Measurements from ENCODE around the gene ACOT11.
"Not testable (repeated sequence)": the region's sequence is repeated elsewhere in the genome, so short reads cannot be mapped to it uniquely, and the experiment has no call there.

ACOT11 gene

DNA sequence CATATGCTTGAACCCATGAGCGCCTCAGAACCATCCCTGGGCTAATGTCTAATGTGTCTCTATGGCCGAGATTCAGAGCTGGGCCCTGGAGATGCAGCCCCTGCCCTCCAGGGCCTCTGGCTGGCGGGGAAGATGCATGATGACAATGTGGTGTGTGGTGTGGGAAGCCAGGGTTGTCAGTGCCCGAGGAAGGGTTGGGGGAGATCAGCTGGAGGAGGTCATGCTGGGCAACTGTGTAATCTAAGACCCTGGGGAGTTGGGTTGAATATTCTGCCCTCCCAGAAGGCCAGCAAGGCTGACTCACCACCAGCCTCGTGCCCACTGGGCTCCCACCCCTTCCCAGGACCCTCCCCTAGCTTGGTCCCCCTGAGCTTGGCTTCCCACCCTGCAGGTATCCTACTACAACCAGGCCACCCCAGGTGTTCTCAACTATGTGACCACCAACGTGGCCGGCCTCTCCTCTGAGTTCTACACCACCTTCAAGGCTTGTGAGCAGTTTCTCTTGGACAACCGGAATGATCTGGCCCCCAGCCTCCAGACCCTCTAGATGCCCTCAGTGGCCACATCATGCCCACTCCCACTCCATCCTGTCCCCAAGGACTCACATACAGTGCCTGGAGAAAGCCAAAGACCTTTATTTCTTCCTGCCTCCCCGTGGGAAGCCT is 60.7 kb downstream of the ACOT11 start:
- DNase-seq (ENCODE audit: low spot score) = no peak

DNA sequence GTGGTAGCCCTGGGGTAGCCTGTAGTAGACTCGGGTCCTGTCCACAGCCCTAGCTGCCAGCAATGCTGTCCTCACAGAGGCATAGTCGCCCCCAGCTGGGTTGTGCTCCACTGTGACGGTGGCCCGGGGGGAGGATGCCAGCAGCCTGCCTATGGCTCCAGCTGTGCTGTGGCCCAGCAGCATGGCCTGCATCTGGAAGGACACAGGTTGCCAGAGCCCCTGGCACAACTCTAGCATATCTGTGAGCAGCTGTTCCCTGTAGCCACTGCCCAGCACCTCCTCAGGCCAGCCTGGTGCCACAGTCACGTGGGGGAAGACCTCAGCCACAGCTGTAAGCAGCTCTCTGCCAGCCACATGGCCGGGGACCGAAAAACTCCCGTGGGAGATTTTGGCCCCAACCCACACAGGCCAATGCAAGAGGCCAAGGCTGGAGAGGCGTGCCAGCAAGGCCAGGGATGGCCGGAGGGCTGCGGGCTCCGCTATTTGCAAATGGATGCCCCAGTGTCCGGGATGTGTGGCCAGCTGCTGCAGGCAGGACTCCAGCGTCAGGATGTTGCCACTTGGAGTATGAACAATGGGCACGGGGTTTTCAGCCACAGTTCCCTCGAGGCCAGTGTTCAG is 61.4 kb downstream of the ACOT11 start:
- DNase-seq (ENCODE audit: low spot score) = no peak

DNA sequence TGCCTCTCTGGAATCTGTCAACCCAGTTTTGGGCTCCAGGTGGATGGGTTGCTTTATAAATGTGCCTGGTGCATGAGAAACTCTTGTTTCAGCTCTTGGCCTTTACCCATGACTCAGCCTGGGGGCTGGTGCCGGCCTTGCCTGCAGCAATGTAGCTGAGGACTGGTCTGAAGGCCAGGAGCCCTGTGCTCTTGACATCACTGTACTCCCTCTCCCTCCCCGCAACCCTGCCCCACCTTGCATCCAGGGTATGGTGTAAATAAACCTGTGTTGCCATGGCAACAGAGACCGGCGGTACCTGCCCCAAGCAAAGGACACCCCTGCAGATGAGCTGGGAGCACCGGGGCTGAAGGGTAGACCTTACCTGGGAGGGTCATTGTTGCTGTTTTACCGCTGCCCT is 62.0 kb downstream of the ACOT11 start:
- no peak for DNase-seq (ENCODE audit: low spot score)

DNA sequence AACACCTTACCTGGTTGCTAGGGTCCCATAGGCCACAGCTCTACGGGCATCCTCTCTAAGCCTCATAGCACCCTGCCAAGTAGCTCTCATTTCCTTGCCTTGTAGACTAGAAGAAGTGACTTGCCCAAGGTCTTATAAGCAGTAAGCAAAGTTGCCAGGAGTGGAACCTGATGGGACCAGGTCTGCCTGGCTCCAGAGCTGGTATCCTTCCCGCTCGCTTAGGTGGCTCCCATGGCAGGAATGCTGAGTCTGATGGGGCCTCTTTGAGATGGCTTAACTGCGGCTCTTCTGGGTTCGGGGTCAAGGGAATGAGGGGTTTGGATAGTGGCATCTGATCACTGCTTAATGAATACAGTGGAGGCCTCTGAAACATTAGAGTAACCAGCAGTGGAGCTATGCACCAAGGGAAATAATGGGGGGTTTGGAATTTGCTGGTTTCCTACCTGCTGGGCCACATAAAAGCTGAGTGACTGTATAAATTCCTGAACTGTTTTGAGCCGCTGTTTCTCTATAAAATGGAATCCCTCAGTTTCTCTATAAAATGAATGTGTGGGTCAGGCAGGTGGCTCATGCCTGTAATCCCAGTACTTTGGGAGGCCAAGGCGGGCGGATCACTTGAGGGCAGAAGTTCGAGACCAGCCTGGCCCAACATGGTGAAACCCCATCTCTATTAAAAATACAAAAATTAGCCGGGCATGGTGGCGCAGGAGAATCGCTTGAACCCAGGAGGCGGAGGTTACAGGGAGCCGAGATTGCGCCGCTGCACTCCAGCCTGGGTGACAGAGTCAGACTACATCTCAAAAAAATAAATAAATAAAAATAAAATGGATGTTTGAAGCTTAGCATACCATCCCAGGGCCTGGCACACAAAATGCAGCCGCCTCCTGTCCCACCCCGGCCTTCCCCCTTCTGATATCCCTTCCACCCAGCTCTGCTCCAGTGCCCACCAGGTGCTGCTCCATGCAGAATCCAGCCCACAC is 62.9 kb downstream of the ACOT11 start:
- DNase-seq (ENCODE audit: low spot score) = no peak

DNA sequence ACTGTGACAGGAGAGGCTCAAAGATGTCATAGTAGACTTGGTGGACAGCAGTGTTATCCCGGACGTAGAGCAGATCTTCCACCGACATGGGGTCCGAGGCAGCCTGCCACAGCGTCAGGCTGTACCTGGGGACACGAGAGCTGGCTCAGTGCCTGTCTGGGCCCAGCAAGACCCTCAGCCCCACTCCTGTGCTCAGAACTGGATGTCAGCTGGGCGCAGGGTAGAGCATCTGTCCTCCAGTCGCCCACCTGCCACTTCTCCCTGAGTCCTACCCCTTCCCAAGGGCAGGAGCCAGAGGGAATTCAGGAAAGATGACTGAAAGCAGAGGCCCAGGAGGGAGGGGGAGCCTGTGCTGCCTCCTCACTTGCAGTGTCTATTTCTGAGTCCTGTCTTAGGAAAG is 63.6 kb downstream of the ACOT11 start:
- no peak for DNase-seq (ENCODE audit: low spot score)

DNA sequence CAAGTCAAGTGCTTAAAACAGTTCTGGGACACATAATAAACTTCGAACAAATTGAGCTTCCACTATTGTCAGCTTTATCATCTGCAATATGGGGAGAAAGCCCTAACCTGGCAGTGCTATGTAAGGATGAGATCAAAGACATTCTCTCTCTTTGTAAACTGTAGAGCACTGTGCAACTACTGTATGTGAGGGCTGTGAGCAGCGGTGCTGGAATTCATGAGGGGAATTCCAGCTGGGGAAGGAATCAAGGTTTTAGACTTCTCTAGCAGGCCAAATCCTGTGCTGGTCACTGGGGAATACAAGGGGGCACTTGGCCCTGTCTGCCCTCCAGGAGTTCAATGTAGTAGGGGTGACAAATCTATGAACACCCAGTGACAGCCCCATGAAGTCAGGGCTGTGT is 66.0 kb downstream of the ACOT11 start:
- DNase-seq (ENCODE audit: low spot score) = no peak

DNA sequence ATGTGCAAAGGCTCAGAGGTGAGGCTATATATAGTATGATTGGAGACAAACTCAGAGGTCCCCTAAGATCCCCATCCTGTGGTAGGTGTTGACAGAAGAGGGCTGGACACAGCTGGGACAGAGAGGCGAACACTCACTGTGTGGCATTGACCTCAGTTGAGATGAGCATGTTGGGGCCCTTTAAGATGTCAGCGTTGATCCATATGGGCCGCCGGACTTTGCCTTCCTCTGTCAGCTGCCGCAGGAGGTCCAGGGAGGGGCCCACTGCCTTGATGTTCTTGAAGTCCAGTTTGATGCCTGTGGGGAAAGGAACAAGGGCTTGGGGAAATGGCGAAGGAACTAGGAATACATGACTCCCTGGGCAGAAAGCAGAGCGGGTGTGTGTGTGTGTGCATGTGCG is 66.5 kb downstream of the ACOT11 start:
- no peak for DNase-seq (ENCODE audit: low spot score)

DNA sequence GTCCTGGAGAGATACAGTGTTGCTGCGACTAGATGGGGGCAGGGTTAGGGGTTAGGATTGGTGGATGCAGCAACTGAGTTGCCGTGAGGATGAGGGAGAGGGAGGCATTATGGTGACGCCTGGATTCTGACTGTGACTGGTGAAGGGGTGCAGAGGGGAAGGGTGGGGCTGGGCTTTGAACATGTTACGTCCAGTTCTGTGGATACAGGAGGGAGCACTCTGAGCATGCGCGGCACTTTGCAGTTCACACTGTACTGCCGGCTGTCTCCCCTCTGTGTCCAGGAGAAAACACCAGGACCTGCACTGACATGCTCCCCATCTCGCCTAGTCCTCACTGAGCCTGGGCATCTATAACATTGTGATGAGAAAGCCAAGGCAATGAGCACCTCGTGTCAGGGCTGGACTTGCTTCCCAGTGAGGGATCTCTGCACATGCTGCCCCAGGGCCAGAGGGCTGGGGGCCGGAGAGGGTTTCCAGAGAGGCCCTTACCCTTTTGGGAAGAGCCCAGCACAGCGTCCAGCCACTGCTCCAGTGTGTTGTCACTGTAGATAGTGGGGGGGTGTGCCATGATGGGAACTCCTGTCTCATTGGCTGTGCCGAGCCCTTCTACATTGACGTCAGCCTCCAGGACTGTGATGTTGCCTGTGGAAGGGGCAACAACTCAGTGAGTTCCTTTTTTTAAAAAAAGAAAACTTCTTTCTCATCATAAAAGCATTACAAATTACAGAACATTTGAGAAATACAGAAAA is 67.7 kb downstream of the ACOT11 start:
- DNase-seq (ENCODE audit: low spot score) = no peak

DNA sequence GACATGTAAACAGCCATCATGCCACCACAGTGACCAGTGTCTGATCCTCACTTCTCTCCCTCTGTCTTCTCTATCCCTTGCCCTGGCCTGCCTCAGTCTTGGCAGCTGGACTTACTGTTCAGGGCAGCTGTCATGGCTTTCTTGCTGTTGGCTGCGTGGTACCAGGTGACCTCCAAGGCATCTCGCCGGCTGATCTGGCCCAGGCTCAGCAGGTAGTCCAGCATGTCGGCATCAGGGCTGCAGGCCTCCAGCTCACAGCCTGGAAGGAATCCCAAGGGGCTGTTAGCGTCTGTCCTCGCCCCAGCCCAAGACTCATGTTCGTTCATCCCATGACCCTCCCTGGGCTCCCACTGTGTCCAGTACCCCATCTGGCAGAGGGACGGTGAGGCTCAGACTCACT is 71.7 kb downstream of the ACOT11 start:
- no peak for DNase-seq (ENCODE audit: low spot score)

DNA sequence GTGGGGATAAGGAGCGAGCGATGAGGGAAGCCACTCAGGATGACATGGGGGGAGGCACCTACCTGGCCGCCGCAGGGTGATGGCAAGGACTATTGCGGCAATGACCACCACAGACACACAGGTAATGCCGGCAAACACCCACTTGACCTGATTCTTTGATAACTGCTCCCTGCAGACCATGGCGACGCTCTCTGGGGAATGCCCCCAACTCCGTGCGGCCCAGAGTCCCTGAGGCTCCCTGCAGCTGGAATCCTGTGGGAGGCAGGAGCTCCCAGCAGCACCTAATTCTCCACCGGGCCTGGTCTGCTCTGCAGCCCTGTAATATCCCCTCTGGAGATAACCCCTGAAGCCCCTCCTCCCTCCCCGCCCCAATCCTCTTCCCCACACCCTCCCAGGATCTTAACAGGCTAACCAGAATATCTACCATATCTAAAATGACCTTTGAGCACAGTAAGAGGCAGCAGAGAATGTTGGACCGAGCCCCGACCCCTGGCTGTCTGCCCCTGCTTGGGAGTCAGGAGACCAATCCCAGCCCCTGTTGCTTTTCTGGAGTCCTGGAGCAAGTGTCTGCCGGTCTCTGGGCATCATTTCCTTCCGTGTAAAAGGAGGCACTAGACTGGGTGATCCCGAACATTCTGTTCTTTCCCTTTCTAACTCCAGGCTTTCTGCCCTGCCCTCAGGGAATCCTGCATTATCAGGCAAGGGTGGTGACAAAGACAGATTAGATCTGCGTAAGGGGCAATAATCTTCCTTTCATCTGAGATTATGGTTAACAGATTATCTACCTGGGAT is 75.4 kb downstream of the ACOT11 start, which contains the start of gene FAM151A:
FAM151A (minus strand) TSS at position 310 of the 792 bp plus-strand sequence; CDS start at position 180, 130 bp downstream.
- DNase-seq (ENCODE audit: low spot score) = no peak

DNA sequence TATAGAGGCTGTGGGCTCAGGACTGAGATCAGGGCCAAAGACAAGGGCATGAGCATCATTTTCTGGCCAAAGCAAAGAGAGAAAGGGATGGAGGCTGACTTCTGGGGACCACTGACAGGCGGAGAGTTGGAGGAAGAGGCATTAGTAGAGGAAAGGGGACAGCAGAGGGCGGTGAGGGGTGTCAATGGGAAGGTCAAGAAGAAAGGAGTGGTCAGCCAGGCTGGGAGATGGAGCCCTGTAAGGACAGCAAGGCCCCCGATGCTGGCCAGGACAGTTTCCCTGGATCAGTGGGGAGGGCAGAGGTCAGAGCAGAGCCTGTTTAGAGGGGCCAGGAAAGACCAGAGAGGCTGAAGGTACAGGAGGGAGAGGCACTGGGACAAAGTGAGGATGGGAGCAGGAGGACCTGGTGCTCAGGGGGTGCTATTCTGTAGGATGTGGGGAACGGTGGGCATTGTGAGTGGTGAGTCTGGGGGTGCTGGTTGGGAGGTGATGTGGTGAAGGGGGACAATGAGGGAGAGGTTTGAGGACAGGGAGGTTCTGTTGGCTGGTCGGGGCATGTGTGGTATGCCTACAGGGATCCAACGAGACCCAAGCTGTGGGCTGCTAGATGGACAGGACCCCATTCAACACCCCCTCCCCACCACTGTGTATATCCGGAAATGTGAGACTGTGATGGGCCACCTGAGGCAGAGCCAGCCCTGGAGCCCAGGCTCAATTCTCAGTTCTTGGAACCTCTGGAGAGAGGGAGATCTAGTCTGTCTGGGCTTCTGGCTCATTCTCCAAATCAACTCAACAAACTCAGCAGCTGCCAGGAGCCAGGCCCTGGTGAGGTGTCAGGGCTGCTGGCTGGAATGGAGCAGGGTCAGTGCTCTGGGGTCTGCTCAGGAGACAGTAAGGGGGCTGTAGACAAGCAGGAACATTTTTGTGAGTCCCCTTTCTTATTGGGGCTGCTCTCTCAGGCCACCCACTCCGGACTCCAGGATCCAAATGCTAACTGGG is 76.7 kb downstream of the ACOT11 start:
- DNase-seq (ENCODE audit: low spot score) = no peak

DNA sequence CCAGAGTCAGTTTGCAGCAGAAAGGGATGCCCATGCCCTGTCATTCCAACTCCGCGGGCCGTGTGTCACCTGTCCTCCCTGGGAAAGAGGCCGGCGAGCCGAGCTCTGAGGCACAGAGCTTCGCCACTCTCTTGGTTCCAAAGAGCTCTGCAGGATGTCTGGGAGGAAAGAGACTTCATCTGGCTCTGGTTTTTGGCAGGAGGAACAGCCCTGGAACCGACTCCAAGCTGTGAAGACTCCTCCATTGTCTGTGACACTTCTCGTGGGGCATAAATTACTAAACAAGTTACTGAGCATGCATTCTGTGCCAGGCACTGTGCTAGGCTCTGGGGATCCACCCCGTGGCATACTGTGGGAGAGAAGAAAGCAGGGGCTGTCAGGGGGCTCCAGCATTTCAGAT is 79.2 kb downstream of the ACOT11 start:
- no peak for DNase-seq (ENCODE audit: low spot score)

DNA sequence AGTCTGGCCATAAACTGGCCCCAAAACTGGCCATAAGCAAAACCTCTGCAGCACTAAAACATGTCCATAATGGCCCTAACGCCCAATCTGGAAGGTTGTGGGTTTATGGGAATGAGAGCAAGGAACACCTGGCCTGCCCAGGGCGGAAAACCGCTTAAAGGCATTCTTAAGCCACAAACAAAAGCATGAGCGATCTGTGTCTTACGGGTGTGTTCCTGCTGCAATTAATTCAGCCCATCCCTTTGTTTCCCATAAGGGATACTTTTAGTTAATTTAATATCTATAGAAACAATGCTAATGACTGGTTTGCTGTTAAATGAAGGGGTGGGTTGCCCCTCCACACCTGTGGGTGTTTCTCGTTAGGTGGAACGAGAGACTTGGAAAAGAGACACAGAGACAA is 87.8 kb downstream of the ACOT11 start:
- not testable (repeated sequence) for DNase-seq (ENCODE audit: low spot score)

DNA sequence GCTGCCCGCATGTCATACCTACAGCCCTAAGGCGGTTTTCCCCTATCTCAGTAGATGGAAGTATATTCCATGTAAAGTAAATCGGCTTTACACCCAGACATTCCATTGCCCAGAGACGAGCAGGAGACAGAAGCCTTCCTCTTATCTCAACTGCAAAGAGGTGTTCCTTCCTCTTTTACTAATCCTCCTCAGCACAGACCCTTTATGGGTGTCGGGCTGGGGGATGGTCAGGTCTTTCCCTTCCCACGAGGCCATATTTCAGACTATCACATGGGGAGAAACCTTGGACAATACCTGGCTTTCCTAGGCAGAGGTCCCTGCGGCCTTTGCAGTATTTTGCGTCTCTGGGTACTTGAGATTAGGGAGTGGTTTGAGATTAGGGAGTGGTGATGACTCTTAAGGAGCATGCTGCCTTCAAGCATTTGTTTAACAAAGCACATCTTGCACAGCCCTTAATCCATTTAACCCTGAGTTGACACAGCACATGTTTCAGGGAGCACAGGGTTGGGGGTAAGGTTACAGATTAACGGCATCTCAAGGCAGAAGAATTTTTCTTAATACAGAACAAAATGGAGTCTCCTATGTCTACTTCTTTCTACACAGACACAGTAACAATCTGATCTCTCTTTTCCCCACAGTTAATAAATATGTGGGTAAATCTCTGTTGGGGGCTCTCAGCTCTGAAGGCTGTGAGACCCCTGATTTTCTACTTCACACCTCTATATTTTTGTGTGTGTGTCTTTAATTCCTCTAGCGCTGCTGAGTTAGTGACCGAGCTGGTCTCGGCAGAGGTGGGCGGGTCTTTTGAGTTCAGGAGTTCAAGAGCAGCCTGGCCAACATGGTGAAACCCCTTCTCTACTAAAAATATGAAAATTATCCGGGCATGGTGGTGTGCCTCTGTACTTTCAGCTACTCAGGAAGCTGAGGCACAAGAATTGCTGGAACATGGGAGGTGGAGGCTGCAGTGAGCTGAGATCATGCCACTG is 88.7 kb downstream of the ACOT11 start:
- not testable (repeated sequence) for DNase-seq (ENCODE audit: low spot score)

DNA sequence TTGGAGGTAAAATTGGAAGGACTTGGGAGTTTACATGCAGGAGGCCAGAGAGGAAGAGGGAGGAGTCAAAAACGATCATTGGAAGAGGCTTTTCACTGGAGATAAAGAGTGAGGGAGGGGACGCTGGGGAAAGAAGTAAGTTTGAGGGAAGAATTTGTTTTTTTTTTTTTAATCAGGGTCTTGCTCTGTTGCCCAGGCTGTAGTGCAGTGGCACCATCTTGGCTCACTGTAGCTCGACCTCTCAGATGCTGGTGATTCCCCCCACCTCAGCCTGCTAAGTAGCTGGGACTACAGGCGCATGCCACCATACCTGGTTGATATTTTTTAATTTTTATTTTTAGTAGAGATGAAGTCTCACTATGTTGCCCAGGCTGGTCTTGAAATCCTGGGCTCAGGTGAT is 92.3 kb downstream of the ACOT11 start:
- DNase-seq (ENCODE audit: low spot score) = no peak

DNA sequence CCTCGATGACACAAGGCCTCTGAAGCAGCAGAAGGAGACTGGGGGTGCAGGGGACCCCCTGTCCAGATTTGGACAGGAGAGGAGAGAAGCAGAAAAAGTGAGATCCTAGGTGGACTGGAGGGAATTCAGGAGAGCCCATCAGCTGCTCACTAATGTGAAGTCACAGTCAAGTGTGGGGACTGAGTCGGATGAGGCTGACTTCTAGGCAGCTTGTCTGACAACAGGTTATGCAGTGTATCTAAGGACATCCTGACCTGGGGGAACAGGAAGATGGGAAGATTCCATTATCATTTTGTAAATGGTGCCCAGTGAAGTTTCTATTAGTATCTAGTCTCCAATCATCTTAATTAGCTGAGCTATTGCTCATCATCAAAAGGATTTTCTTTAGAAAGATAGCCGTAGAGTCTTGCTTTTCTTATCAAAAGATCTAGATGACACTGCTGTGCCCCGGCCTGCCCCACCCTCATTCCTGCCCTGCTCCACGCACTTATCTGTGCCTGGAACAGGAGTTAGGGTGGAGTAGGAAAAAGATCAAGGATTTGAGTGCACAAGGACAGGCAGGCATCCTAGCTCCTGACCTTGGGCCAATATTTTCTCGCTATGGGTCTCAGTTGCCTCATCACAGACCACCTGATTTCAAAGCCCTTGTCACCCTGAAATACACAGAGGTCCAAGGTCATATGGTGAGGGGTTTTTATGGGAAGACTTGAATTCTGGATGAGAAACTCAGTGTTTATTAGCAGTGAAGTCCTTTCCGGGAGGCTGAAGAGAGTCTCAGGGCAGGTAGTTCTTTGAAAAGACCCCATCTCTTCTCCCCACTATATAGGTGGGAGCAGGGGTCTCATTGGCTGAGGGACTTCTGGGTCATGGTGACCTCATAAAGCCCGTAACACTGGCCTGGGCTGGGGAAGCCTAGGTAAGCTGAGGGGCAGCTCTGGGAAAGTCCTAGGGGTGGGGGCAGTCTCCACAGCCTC is 93.1 kb downstream of the ACOT11 start, which contains the start of gene MROH7:
MROH7 (plus strand) TSS at position 924 of the 974 bp plus-strand sequence. CDS start 11,141 bp downstream, outside the sequence.
- no peak for DNase-seq (ENCODE audit: low spot score)

DNA sequence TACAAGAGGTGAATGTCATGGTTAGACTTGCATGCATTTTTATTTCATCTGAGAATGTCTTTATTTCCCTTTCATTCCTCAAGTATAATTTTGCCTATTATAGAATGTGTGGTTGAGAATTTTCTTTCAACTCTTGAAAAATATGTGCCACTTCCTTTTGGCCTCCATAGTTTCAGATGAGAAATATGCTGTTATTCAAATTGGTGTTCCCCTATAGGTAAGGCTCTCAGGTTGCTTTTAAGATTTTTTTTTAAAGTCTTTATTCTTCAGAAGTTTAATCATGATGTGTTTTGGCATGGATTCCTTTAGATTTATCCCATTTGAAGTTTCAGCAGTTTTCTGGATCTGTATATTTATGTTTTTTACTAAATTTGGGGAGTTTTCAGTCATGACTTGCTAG is 95.7 kb downstream of the ACOT11 start:
- DNase-seq (ENCODE audit: low spot score) = no peak
